Sigmoid colon (tissue), 7 donors: ENCODE data around the gene RASAL1. TPM values are rescaled to one million over a fixed set of nuclear protein-coding genes. Genes with fewer than 3 reads are reported as not detected.

Source experiments
- DNase-seq: peaks from one replicate; pipeline ENCODE4 v3.0.0-alpha.2; 2019
- H3K27ac ChIP-seq, 4 donors: fragments of 200-600 bp; sonication (generic); one replicate each; pipeline ENCODE4 v1.5.1; 2016 to 2019; ENCODE audit warnings: mild to moderate bottlenecking in 1 of 4
- H3K27me3 ChIP-seq, 3 donors: fragments of 200-600 bp; sonication (generic); one replicate each; pipeline ENCODE4 v1.5.1; 2019; ENCODE audit warnings: mild to moderate bottlenecking in 1 of 3
- H3K36me3 ChIP-seq, 4 donors: fragments of 200-600 bp; sonication (generic); one replicate each; pipeline ENCODE4 v1.5.1; 2016 to 2019
- H3K4me1 ChIP-seq, 4 donors: fragments of 200-600 bp; sonication (generic); one replicate each; pipeline ENCODE4 v1.5.1; 2017 to 2019
- H3K4me3 ChIP-seq, 4 donors: fragments of 200-600 bp; sonication (generic); one replicate each; pipeline ENCODE4 v1.5.1; 2017 to 2019; ENCODE audit warnings: mild to moderate bottlenecking in 2 of 4, moderate library complexity in 1 of 4
- H3K9me3 ChIP-seq, 4 donors: fragments of 200-600 bp in 3 of 4; sonication (generic) in 3 of 4; one replicate each; pipeline versions ENCODE4 v1.5.1 to v1.6.1; 2013 to 2019
- CTCF ChIP-seq, 4 experiments: fragments of 450-650 bp in 3 of 4; fragments of 200-600 bp in 1 of 4; IDR thresholded peaks; one replicate each; pipeline ENCODE4 v1.5.1; 2016 to 2019; ENCODE audit warnings: antibody characterized with exemption in 4 of 4, mild to moderate bottlenecking in 3 of 4, moderate library complexity in 2 of 4
- EP300 ChIP-seq, 4 donors: sonication (generic); formaldehyde crosslinking; IDR thresholded peaks; one replicate each; pipeline ENCODE4 v1.6.1; 2017; ENCODE audit warnings: antibody characterized with exemption in 4 of 4
- POLR2A ChIP-seq, 2 donors: fragments of 450-650 bp; IDR thresholded peaks; one replicate each; pipeline ENCODE4 v1.6.1; 2016; ENCODE audit warnings: antibody characterized with exemption in 2 of 2, mild to moderate bottlenecking in 2 of 2, moderate library complexity in 2 of 2
- POLR2AphosphoS5 ChIP-seq, 4 donors: sonication (generic); formaldehyde crosslinking; IDR thresholded peaks; one replicate each; pipeline ENCODE4 v1.6.1; 2017; ENCODE audit warnings: antibody characterized with exemption in 4 of 4
- WGBS, 2 donors: extraction: QIAGEN DNeasy Blood & Tissue Kit; methylation state at CpG; one replicate each; pipeline ENCODE4 v1.1.7; 2013; 5-methylcytosine and 5-hydroxymethylcytosine counted together
- intact Hi-C: fragments of 100-400 bp; cut with DNase I; formaldehyde crosslinking; loops from one replicate; pipeline ENCODE4 v1.15.1; 2023
- polyA plus RNA-seq, 3 donors: library from polyadenylated mRNA; stranded (reverse); fragments of 200-250 nt; gene quantifications; one replicate each; pipeline ENCODE4 v1.2.3, GENCODE V29; 2013
- total RNA-seq, 4 donors: library from RNA; depleted of rRNA; stranded (reverse); fragments of >200 nt; gene quantifications; one replicate each; pipeline ENCODE4 v1.1.0, GENCODE V29; 2016
- donor health status: healthy with polysubstance abuse.
- donor health status: Bipolar disorder and iron deficiency.
- donor health status: healthy.

The RASAL1 gene
- total and polyA plus RNA-seq, 7 donors = under 0.01 to 10.5 (median 3.0) TPM; not detected in 2

DNA sequence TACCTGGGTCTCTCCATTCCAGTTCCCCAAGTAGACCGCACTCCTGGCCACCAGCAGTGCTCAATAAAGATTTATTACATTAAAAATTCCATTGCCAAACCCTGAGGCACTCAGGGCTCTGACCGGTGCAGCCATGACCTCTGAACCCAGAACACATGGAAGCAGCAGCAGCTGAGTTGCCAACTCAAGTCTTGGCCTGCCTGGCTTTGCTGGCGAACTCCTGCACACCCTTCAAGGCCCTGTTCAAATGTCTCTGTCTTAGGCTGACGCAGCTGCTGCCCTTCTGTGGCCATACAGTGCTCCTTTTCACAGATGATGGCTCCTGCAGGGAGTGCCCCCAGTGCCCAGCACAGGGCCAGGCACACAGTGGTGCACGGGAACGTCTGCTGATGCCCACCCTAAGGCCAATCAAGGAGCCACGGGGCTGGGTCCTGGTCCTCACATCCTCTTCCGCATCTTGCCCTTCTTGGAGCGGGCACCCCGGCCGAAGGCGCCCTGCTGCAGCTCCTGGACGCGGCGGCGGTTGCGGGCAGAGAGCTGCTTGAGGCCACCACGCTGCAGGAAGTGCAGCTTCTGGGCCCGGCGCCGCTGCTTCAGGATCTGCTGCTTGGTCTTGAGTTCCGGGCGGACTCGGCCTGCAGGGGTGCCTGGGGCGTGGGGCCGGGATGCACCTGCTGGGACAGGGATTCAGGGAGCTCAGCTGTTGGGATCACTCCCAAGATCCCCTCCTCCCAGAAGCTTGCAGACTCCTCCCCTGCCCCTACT is 23.1 kb upstream of the RASAL1 start:
- 94 to 96% methylated on average over 26 of the region's 26 CpGs for WGBS, 2 donors
- Histone ChIP-seq H3K4me1 (peaks cover 0 to 18% (median 7%) of the 10 kb centered on the region in 4 donors), H3K4me3 (no peak overlapping the region), H3K27ac (no peak overlapping the region), H3K27me3 (peaks cover 6 to 36% (median 16%) of the 10 kb centered on the region in 3 donors), H3K36me3 (peaks cover 30 to 63% (median 47%) of the 10 kb centered on the region in 4 donors), H3K9me3 (no peaks in the 10 kb centered on the region)
- DNase-seq = no peak
- intact Hi-C loops = loop anchor here (5.0 kb wide), 1 partner anchor 111 kb away; no protein-coding TSS in a partner anchor
- TF ChIP-seq CTCF (IDR thresholded peaks at IDR 0.05) (no peak), POLR2AphosphoS5 (IDR thresholded peaks at IDR 0.05) (no peak), EP300 (IDR thresholded peaks at IDR 0.05) (no peak), POLR2A (IDR thresholded peaks at IDR 0.05) (no peak)

- Histone ChIP-seq H3K4me3 (no peak overlapping the region), H3K4me1 (peaks cover 0 to 26% (median 17%) of the 10 kb centered on the region in 4 donors), H3K9me3 (no peaks in the 10 kb centered on the region), H3K27ac (no peak overlapping the region), H3K27me3 (peaks cover 11 to 44% (median 26%) of the 10 kb centered on the region in 3 donors), H3K36me3 (peaks cover 20 to 50% (median 34%) of the 10 kb centered on the region in 4 donors)
- intact Hi-C loops = loop anchor here (5.0 kb wide), 1 partner anchor 110 kb away; no protein-coding TSS in a partner anchor
- TF ChIP-seq EP300 (IDR thresholded peaks at IDR 0.05) (no peak), CTCF (IDR thresholded peaks at IDR 0.05) (no peak), POLR2AphosphoS5 (IDR thresholded peaks at IDR 0.05) (no peak), POLR2A (IDR thresholded peaks at IDR 0.05) (no peak)
- DNase-seq = no peak
- 85 to 90% methylated on average over 12 of the region's 12 CpGs for WGBS, 2 donors
These were observed 21.8 kb upstream of the RASAL1 start for GRCh38 chr12:113157218-113157859.

DNA sequence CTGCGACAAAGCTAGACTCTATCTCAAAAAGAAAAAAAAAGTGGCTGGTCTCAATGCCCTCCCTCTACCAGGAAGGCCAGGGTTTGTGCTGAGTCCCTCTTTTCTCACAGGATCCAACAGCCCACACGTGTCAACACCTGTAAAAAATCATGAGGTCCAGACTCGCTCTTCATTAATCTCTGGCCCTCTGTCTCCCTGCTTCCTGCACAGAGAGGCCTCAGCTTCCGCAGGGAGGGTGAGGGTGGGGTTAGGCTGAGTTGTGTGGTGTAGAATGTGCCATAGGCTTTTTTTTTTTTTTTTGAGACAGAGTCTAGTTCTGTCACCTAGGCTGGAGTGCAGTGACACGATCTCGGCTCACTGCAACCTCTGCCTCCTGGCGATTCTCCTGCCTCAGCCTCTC is 20.1 kb upstream of the RASAL1 start:
- 50 to 68% methylated on average over 7 of the region's 7 CpGs for WGBS, 2 donors
- TF ChIP-seq POLR2AphosphoS5 (IDR thresholded peaks at IDR 0.05) (no peak), CTCF (IDR thresholded peaks at IDR 0.05) (no peak), EP300 (IDR thresholded peaks at IDR 0.05) (no peak)
- intact Hi-C loops = loop anchor here (5.0 kb wide), 1 partner anchor 108 kb away; no protein-coding TSS in a partner anchor
- Histone ChIP-seq H3K4me3 (no peak overlapping the region), H3K27me3 (peaks cover 16 to 61% (median 40%) of the 10 kb centered on the region in 3 donors), H3K36me3 (peaks cover 13 to 33% (median 23%) of the 10 kb centered on the region in 4 donors), H3K27ac (no peak overlapping the region), H3K9me3 (no peaks in the 10 kb centered on the region), H3K4me1 (peaks cover 0 to 25% (median 17%) of the 10 kb centered on the region in 4 donors)
- DNase-seq = no peak

DNA sequence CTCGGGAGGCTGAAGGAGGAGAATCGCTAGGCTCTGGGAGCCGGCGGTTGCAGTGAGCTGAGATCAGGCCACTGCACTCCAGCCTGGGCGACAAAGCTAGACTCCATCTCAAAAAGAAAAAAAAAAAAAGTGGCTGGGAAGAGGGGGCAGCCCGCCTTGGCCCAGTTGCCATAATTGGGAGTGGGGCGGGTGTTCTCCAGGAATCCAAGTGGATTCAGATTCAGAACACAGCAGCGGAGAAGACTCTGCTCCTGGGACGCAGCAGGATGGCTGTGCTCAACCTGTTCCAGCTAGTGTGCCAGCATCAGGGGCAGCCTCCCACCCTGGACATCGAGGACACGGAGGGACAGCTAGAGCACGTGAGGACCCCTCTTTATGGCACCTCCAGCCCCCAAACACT is 19.5 kb upstream of the RASAL1 start:
- intact Hi-C loops = loop anchor here (5.0 kb wide), 1 partner anchor 108 kb away; no protein-coding TSS in a partner anchor
- no peaks in the 10 kb centered on the region for H3K9me3 ChIP-seq
- no peak overlapping the region for H3K4me3 ChIP-seq
- TF ChIP-seq POLR2AphosphoS5 (IDR thresholded peaks at IDR 0.05) (no peak), POLR2A (IDR thresholded peaks at IDR 0.05) (no peak), CTCF (IDR thresholded peaks at IDR 0.05) (no peak), EP300 (IDR thresholded peaks at IDR 0.05) (no peak)
- H3K27me3 ChIP-seq = peaks cover 16 to 63% (median 44%) of the 10 kb centered on the region in 3 donors
- no peak for DNase-seq
- H3K27ac ChIP-seq = no peak overlapping the region
- WGBS, 2 donors = 79 to 81% methylated on average over 12 of the region's 12 CpGs
- peaks cover 13 to 27% (median 17%) of the 10 kb centered on the region in 4 donors for H3K36me3 ChIP-seq
- H3K4me1 ChIP-seq = peaks cover 0 to 25% (median 17%) of the 10 kb centered on the region in 4 donors
